Endothelial cell (in vitro differentiated cells): Measurements from ENCODE around the gene RAB40C. TPM values are rescaled to one million over a fixed set of nuclear protein-coding genes. Genes with fewer than 3 reads are reported as not detected.
A peak's percentile ranks its signal among the peaks of the same experiment; 100 is the strongest.

ENCODE experiments used
- DNase-seq: peaks from one replicate; pipeline ENCODE4 v3.0.0; 2021; ENCODE audit warnings: low spot score
- H3K27ac Mint-ChIP-seq: one replicate; pipeline ENCODE4 v1.8.0; 2021; ENCODE audit warnings: mixed read lengths, inconsistent platforms; ENCODE audit not compliant: unreplicated experiment
- H3K27me3 Mint-ChIP-seq: one replicate; pipeline ENCODE4 v1.8.0; 2021; ENCODE audit warnings: mild to moderate bottlenecking, moderate library complexity, mixed read lengths, inconsistent platforms; ENCODE audit not compliant: unreplicated experiment
- H3K36me3 Mint-ChIP-seq: one replicate; pipeline ENCODE4 v1.8.0; 2021; ENCODE audit warnings: mild to moderate bottlenecking, low read depth, mixed read lengths, inconsistent platforms; ENCODE audit not compliant: unreplicated experiment
- H3K4me1 Mint-ChIP-seq: one replicate; pipeline ENCODE4 v1.8.0; 2021; ENCODE audit warnings: mild to moderate bottlenecking, mixed read lengths, inconsistent platforms; ENCODE audit not compliant: unreplicated experiment
- H3K4me3 Mint-ChIP-seq: one replicate; pipeline ENCODE4 v1.8.0; 2021; ENCODE audit warnings: mild to moderate bottlenecking, mixed read lengths, inconsistent platforms; ENCODE audit not compliant: unreplicated experiment
- H3K9me3 Mint-ChIP-seq: one replicate; pipeline ENCODE4 v1.8.0; 2021; ENCODE audit warnings: mixed read lengths, inconsistent platforms; ENCODE audit not compliant: unreplicated experiment
- CTCF ChIP-seq: fragments of 200-600 bp; sonication (generic); IDR thresholded peaks from one replicate; pipeline ENCODE4 v1.5.0; 2021; ENCODE audit warnings: antibody characterized with exemption; ENCODE audit not compliant: unreplicated experiment
- total RNA-seq: library from RNA; stranded (reverse); fragmentation: NEBNext Ultra II Directional; extraction: Animal tissue kit (Norgen Biotek cat#: 25700); gene quantifications from one replicate; pipeline ENCODE4 v1.2.1, GENCODE V29; 2021; ENCODE audit not compliant: unreplicated experiment

Gene RAB40C
- total RNA-seq, 1 donor from 2014 or later = 18.5 TPM

DNA sequence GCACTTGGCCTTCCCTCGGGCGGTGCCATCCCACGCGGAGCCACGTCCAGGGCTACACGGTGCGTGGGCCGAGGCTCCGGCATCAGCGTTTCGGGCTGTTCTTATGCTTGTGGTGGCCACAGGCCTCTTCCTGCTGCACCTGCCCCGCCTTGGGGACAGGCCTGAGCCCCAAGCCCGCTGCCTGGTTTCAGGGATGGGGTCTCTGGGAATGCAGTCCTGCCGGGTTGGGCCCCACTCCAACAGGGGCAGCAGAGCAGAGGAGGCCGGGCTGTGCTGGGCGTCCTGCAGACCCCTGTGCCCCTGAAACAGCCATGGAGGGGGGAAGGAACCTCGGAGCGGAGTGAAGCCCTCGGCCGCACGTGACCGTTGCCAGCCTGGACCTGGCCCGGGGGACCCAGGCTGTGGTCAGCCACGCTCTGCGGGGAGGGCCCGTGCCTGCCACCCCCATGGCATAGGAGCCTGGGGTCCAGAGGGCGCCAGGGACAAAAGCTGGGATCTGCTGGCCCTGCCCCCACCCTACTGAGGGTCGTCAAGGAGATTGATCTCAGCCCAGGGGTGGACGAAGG is 40.5 kb downstream of the RAB40C start:
- TF ChIP-seq CTCF = no peak
- H3K4me3 Mint-ChIP-seq = no peak overlapping the region
- DNase-seq = peak; percentile 4
- no peak overlapping the region for H3K27ac Mint-ChIP-seq
- peaks cover 5% of the 10 kb centered on the region for H3K27me3 Mint-ChIP-seq
- H3K36me3 Mint-ChIP-seq = peaks cover 5% of the 10 kb centered on the region
- no peaks in the 10 kb centered on the region for H3K9me3 Mint-ChIP-seq
- H3K4me1 Mint-ChIP-seq = no peaks in the 10 kb centered on the region

GRCh38 chr16:630815-631405 is 41.0 kb downstream of the RAB40C start, which contains the start of gene WFIKKN1:
TSS of gene WFIKKN1 (plus strand) at chr16:630985. CDS start at chr16:631254, 269 bp downstream.
- no peak for TF ChIP-seq CTCF
- Mint-ChIP-seq H3K4me3 (no peak within 1 kb of the TSS), H3K36me3 (peaks cover 5% of the 10 kb centered on the region), H3K9me3 (no peaks in the 10 kb centered on the region), H3K27me3 (peaks cover 5% of the 10 kb centered on the region), H3K4me1 (no peaks in the 10 kb centered on the region), H3K27ac (no peak within 1 kb of the TSS)
- DNase-seq = peak; percentile 26

GRCh38 chr16:631808-632358 is 42.0 kb downstream of the RAB40C start:
- no peak overlapping the region for H3K27ac Mint-ChIP-seq
- H3K9me3 Mint-ChIP-seq = no peaks in the 10 kb centered on the region

GRCh38 chr16:632486-633335 is 42.8 kb downstream of the RAB40C start:
- H3K36me3 Mint-ChIP-seq = no peaks in the 10 kb centered on the region
- peaks cover 8% of the 10 kb centered on the region for H3K27me3 Mint-ChIP-seq
- H3K4me1 Mint-ChIP-seq = peaks cover 3% of the 10 kb centered on the region
- no peaks in the 10 kb centered on the region for H3K9me3 Mint-ChIP-seq
- peak; percentile 6 for DNase-seq
- no peak overlapping the region for H3K27ac Mint-ChIP-seq
- H3K4me3 Mint-ChIP-seq = no peak overlapping the region
- no peak for TF ChIP-seq CTCF

More at GRCh38 chr16:631808-632358, 42.0 kb downstream of the RAB40C start:
- no peaks in the 10 kb centered on the region for H3K36me3 Mint-ChIP-seq
- TF ChIP-seq CTCF = no peak
- DNase-seq = no peak
- no peak overlapping the region for H3K4me3 Mint-ChIP-seq
- peaks cover 8% of the 10 kb centered on the region for H3K27me3 Mint-ChIP-seq
- H3K4me1 Mint-ChIP-seq = peaks cover 3% of the 10 kb centered on the region
